WTC11 (cell line): ENCODE results near the gene SYK. TPM values are rescaled to one million over a fixed set of nuclear protein-coding genes. Genes with fewer than 3 reads are reported as not detected.

Experiments
- ATAC-seq: fragments of 200-7000 bp; cut with Tn5 transposase; 2 replicates; pipeline ENCODE4 v1.10.0; 2021; ENCODE audit warnings: mild to moderate bottlenecking, moderate library complexity
- CTCF ChIA-PET: fragments of 300-600 bp; sonication (Branson Sonifier 250); formaldehyde crosslinking; loops from one replicate; lab custom pipeline; 2021; ENCODE audit warnings: antibody characterized with exemption; lab: Charles Lee
- POLR2A ChIA-PET: fragments of 350-600 bp; sonication (Branson Sonifier 250); formaldehyde crosslinking; loops from one replicate; lab custom pipeline; 2021; ENCODE audit warnings: antibody characterized with exemption; lab: Charles Lee
- DNase-seq: peaks from one replicate; pipeline ENCODE4 v3.0.0; 2021; ENCODE audit warnings: low spot score
- H3K27ac Mint-ChIP-seq: 2 replicates; pipeline ENCODE4 v1.8.0; 2021; ENCODE audit warnings: mixed read lengths
- H3K27me3 Mint-ChIP-seq: 2 replicates; pipeline ENCODE4 v1.8.0; 2021; ENCODE audit warnings: low read depth, mild to moderate bottlenecking, moderate library complexity, mixed read lengths
- H3K36me3 Mint-ChIP-seq: 2 replicates; pipeline ENCODE4 v1.8.0; 2021; ENCODE audit warnings: mixed read lengths
- H3K4me1 Mint-ChIP-seq: 2 replicates; pipeline ENCODE4 v1.8.0; 2022; ENCODE audit warnings: mixed read lengths
- H3K4me3 Mint-ChIP-seq: 2 replicates; pipeline ENCODE4 v1.8.0; 2021; ENCODE audit warnings: mild to moderate bottlenecking, moderate library complexity, mixed read lengths
- H3K9me3 Mint-ChIP-seq: 2 replicates; pipeline ENCODE4 v1.8.0; 2021; ENCODE audit warnings: mixed read lengths
- EMX1 ChIP-seq: fragments of 250-450 bp; sonication (Bioruptor Pico); IDR thresholded peaks from 2 replicates; pipeline ENCODE4 v1.8.0; 2021; ENCODE audit warnings: mild to moderate bottlenecking
- HMGA2 ChIP-seq: fragments of 250-450 bp; sonication (Bioruptor Pico); IDR thresholded peaks from 2 replicates; pipeline ENCODE4 v1.4.0; 2021; ENCODE audit warnings: mild to moderate bottlenecking, moderate library complexity
- IRF2 ChIP-seq: sonication (generic); formaldehyde crosslinking; IDR thresholded peaks from 2 replicates; pipeline ENCODE4 v1.8.0; 2022; ENCODE audit warnings: low read depth, missing genetic modification reagents, borderline replicate concordance
- JAZF1 ChIP-seq: fragments of 250-450 bp; sonication (Bioruptor Pico); IDR thresholded peaks from 2 replicates; pipeline ENCODE4 v1.9.0; 2021; ENCODE audit warnings: moderate library complexity, mild to moderate bottlenecking, inconsistent platforms
- NFATC4 ChIP-seq: fragments of 250-450 bp; sonication (Bioruptor Pico); IDR thresholded peaks from 2 replicates; pipeline ENCODE4 v1.9.0; 2021; ENCODE audit warnings: mild to moderate bottlenecking
- NFYB ChIP-seq: sonication (generic); formaldehyde crosslinking; conservative IDR thresholded peaks from 2 replicates; pipeline ENCODE4 v1.8.0; 2022; ENCODE audit warnings: low read depth, missing genetic modification reagents
- NR3C1 ChIP-seq: sonication (generic); formaldehyde crosslinking; conservative IDR thresholded peaks from 2 replicates; pipeline ENCODE4 v1.8.1; 2023; ENCODE audit warnings: low read depth, mild to moderate bottlenecking, missing genetic modification reagents
- OVOL2 ChIP-seq: fragments of 250-450 bp; sonication (Bioruptor Pico); IDR thresholded peaks from 2 replicates; pipeline ENCODE4 v1.9.0; 2021; ENCODE audit warnings: mild to moderate bottlenecking, borderline replicate concordance
- RELA ChIP-seq: sonication (generic); formaldehyde crosslinking; IDR thresholded peaks from 2 replicates; pipeline ENCODE4 v1.8.1; 2022; ENCODE audit warnings: missing genetic modification reagents, mild to moderate bottlenecking, borderline replicate concordance
- SMAD4 ChIP-seq: sonication (generic); formaldehyde crosslinking; IDR thresholded peaks from 2 replicates; pipeline ENCODE4 v1.8.0; 2022; ENCODE audit warnings: mild to moderate bottlenecking, missing genetic modification reagents
- ZNF219 ChIP-seq: sonication (generic); formaldehyde crosslinking; IDR thresholded peaks from 2 replicates; pipeline ENCODE4 v1.8.0; 2023; ENCODE audit warnings: missing genetic modification reagents, mild to moderate bottlenecking, borderline replicate concordance
- ZNF396 ChIP-seq: fragments of 250-450 bp; sonication (Bioruptor Pico); IDR thresholded peaks from 2 replicates; pipeline ENCODE4 v1.8.0; 2021; ENCODE audit warnings: mild to moderate bottlenecking, moderate library complexity, borderline replicate concordance
- total RNA-seq: library from RNA; stranded (reverse); gene quantifications from 3 replicates; pipeline ENCODE4 v1.2.3, GENCODE V29; 2021
- TF ChIP-seq, protein P1 (sequence below): fragments of 250-450 bp; sonication (Bioruptor Pico); conservative IDR thresholded peaks from 2 replicates; pipeline ENCODE4 v1.9.0; 2021; ENCODE audit warnings: mild to moderate bottlenecking
- TF ChIP-seq, protein P2 (sequence below): fragments of 250-450 bp; sonication (Bioruptor Pico); IDR thresholded peaks from 2 replicates; pipeline ENCODE4 v2.1.2; 2022; ENCODE audit warnings: mild to moderate bottlenecking, moderate library complexity
- TF ChIP-seq, protein P3 (sequence below): sonication (generic); formaldehyde crosslinking; IDR thresholded peaks from 2 replicates; pipeline ENCODE4 v1.8.0; 2022; ENCODE audit warnings: mild to moderate bottlenecking, missing genetic modification reagents
- TF ChIP-seq, protein P4 (sequence below): sonication (generic); formaldehyde crosslinking; IDR thresholded peaks from 2 replicates; pipeline ENCODE4 v1.8.0; 2022; ENCODE audit warnings: mild to moderate bottlenecking, missing genetic modification reagents
- TF ChIP-seq, protein P5 (sequence below): sonication (generic); formaldehyde crosslinking; IDR thresholded peaks from 2 replicates; pipeline ENCODE4 v1.8.1; 2023; ENCODE audit warnings: mild to moderate bottlenecking, moderate library complexity, missing genetic modification reagents
- TF ChIP-seq, protein P6 (sequence below): sonication (generic); formaldehyde crosslinking; IDR thresholded peaks from 2 replicates; pipeline ENCODE4 v1.8.1; 2022; ENCODE audit warnings: low read depth, missing genetic modification reagents, borderline replicate concordance
- TF ChIP-seq, protein P7 (sequence below): sonication (generic); formaldehyde crosslinking; IDR thresholded peaks from 2 replicates; pipeline ENCODE4 v1.8.0; 2022; ENCODE audit warnings: mild to moderate bottlenecking, missing genetic modification reagents
- TF ChIP-seq, protein P8 (sequence below): sonication (generic); formaldehyde crosslinking; IDR thresholded peaks from 2 replicates; pipeline ENCODE4 v1.8.0; 2023; ENCODE audit warnings: missing genetic modification reagents, mild to moderate bottlenecking, borderline replicate concordance

Gene SYK
- total RNA-seq, 1 experiment from 2014 or later: 7.4 TPM

DNA sequence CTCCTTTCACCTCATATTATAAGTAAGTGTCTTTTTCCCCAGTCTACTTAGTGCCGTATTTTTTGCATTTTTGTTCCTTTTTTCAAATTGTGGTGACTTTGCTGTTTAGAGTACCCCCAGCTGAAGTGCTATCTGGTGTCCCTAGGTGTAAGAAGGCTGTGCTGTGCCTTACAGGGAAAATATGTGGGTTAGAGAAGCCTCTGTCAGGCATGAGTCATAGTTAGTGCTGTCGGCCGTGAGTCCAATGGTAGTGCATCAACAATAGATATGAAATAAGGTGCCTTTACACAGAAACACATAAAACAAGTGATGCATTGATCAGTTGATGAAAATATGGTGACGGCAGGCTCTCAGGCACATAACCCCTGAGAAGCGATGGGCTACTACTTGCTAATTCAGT is 20.1 kb downstream of the SYK start (continued):
- TF ChIP-seq, protein P1, sequence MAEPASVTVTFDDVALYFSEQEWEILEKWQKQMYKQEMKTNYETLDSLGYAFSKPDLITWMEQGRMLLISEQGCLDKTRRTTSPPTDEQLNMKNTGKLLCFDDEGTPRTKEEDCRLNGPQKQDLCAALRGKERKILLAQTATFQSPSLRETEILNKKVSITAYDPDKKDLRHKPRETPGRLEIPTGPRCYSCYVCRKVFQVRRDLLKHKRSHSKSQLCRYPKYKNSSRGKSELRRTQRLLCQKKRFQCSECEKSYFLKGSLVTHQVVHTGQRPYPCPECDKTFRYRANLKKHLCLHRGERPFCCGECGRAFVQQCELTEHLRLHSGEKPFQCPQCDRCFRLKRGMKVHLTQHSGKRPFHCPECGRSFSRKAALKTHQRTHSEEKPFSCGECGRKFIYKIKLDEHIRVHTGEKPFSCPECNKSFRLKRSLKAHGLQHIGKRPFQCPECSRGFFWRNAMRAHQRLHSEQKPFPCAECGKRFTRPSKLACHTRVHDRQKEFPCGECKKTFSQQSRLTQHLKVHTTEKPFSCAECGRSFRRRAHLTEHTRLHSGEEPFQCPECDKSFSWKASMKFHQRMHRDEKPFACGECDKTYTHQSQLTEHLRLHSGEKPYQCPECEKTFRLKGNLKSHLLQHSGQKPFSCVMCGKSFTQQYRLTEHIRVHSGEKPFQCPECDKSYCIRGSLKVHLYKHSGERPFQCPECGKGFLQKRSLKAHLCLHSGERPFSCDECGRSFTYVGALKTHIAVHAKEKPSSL: no peak
- TF ChIP-seq, protein P2, sequence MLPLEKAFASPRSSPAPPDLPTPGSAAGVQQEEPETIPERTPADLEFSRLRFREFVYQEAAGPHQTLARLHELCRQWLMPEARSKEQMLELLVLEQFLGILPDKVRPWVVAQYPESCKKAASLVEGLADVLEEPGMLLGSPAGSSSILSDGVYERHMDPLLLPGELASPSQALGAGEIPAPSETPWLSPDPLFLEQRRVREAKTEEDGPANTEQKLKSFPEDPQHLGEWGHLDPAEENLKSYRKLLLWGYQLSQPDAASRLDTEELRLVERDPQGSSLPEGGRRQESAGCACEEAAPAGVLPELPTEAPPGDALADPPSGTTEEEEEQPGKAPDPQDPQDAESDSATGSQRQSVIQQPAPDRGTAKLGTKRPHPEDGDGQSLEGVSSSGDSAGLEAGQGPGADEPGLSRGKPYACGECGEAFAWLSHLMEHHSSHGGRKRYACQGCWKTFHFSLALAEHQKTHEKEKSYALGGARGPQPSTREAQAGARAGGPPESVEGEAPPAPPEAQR (CRISPR knock-in tag): no peak
- TF ChIP-seq, protein P3, sequence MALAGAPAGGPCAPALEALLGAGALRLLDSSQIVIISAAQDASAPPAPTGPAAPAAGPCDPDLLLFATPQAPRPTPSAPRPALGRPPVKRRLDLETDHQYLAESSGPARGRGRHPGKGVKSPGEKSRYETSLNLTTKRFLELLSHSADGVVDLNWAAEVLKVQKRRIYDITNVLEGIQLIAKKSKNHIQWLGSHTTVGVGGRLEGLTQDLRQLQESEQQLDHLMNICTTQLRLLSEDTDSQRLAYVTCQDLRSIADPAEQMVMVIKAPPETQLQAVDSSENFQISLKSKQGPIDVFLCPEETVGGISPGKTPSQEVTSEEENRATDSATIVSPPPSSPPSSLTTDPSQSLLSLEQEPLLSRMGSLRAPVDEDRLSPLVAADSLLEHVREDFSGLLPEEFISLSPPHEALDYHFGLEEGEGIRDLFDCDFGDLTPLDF (CRISPR knock-in tag): no peak
- TF ChIP-seq RELA (no peak), OVOL2 (CRISPR knock-in tag) (no peak), NFYB (no peak), IRF2 (CRISPR knock-in tag) (no peak)

DNA sequence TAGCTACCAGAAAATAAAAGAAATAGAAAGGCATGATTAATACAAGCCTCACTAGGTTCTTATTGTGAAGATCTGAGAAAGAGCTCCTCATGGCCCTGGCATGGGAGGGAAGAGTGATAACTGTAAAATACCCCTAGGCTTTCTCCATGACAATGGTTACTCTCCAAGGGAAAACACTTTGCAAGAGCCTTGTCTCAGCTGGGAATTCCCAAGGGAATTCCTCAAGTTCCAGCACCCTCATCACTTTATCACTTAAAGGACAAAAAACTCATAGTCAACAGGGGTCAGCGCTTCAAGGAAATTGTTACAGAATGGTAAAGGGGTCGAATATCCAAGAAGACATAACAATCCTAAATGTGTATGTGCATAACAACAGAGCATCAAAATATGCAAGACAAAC is 21.2 kb downstream of the SYK start:
- H3K4me3 Mint-ChIP-seq: no peak overlapping the region
- peak overlapping the region; percentile 10; the same call in 1 of the 2 replicates for H3K27ac Mint-ChIP-seq
- POLR2A ChIA-PET: interaction anchor here (0.5 kb wide), 1 partner anchor 13 kb away, joined by 3 read pairs; no protein-coding TSS in a partner anchor
- DNase-seq (no peak), ATAC-seq (peak; percentile 39)
- peaks cover 59% of the 10 kb centered on the region for H3K9me3 Mint-ChIP-seq
- H3K27me3 Mint-ChIP-seq: 0 out of 2 replicates have a peak, but pooled peaks cover 4% of the 10 kb centered on the region
- TF ChIP-seq NR3C1 (CRISPR knock-in tag) (no peak), HMGA2 (CRISPR knock-in tag) (no peak), EMX1 (CRISPR knock-in tag) (no peak), ZNF219 (CRISPR knock-in tag) (no peak), ZNF396 (CRISPR knock-in tag) (no peak), SMAD4 (CRISPR knock-in tag) (no peak), JAZF1 (no peak), NFATC4 (CRISPR knock-in tag) (no peak)
- TF ChIP-seq, protein P4, sequence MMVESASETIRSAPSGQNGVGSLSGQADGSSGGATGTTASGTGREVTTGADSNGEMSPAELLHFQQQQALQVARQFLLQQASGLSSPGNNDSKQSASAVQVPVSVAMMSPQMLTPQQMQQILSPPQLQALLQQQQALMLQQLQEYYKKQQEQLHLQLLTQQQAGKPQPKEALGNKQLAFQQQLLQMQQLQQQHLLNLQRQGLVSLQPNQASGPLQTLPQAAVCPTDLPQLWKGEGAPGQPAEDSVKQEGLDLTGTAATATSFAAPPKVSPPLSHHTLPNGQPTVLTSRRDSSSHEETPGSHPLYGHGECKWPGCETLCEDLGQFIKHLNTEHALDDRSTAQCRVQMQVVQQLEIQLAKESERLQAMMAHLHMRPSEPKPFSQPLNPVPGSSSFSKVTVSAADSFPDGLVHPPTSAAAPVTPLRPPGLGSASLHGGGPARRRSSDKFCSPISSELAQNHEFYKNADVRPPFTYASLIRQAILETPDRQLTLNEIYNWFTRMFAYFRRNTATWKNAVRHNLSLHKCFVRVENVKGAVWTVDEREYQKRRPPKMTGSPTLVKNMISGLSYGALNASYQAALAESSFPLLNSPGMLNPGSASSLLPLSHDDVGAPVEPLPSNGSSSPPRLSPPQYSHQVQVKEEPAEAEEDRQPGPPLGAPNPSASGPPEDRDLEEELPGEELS: no peak
- TF ChIP-seq, protein P5, sequence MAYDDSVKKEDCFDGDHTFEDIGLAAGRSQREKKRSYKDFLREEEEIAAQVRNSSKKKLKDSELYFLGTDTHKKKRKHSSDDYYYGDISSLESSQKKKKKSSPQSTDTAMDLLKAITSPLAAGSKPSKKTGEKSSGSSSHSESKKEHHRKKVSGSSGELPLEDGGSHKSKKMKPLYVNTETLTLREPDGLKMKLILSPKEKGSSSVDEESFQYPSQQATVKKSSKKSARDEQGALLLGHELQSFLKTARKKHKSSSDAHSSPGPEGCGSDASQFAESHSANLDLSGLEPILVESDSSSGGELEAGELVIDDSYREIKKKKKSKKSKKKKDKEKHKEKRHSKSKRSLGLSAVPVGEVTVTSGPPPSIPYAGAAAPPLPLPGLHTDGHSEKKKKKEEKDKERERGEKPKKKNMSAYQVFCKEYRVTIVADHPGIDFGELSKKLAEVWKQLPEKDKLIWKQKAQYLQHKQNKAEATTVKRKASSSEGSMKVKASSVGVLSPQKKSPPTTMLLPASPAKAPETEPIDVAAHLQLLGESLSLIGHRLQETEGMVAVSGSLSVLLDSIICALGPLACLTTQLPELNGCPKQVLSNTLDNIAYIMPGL (CRISPR knock-in tag): no peak
- TF ChIP-seq, protein P6, sequence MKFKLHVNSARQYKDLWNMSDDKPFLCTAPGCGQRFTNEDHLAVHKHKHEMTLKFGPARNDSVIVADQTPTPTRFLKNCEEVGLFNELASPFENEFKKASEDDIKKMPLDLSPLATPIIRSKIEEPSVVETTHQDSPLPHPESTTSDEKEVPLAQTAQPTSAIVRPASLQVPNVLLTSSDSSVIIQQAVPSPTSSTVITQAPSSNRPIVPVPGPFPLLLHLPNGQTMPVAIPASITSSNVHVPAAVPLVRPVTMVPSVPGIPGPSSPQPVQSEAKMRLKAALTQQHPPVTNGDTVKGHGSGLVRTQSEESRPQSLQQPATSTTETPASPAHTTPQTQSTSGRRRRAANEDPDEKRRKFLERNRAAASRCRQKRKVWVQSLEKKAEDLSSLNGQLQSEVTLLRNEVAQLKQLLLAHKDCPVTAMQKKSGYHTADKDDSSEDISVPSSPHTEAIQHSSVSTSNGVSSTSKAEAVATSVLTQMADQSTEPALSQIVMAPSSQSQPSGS: no peak
- TF ChIP-seq, protein P7, sequence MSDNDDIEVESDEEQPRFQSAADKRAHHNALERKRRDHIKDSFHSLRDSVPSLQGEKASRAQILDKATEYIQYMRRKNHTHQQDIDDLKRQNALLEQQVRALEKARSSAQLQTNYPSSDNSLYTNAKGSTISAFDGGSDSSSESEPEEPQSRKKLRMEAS (CRISPR knock-in tag): no peak
- TF ChIP-seq, protein P8, sequence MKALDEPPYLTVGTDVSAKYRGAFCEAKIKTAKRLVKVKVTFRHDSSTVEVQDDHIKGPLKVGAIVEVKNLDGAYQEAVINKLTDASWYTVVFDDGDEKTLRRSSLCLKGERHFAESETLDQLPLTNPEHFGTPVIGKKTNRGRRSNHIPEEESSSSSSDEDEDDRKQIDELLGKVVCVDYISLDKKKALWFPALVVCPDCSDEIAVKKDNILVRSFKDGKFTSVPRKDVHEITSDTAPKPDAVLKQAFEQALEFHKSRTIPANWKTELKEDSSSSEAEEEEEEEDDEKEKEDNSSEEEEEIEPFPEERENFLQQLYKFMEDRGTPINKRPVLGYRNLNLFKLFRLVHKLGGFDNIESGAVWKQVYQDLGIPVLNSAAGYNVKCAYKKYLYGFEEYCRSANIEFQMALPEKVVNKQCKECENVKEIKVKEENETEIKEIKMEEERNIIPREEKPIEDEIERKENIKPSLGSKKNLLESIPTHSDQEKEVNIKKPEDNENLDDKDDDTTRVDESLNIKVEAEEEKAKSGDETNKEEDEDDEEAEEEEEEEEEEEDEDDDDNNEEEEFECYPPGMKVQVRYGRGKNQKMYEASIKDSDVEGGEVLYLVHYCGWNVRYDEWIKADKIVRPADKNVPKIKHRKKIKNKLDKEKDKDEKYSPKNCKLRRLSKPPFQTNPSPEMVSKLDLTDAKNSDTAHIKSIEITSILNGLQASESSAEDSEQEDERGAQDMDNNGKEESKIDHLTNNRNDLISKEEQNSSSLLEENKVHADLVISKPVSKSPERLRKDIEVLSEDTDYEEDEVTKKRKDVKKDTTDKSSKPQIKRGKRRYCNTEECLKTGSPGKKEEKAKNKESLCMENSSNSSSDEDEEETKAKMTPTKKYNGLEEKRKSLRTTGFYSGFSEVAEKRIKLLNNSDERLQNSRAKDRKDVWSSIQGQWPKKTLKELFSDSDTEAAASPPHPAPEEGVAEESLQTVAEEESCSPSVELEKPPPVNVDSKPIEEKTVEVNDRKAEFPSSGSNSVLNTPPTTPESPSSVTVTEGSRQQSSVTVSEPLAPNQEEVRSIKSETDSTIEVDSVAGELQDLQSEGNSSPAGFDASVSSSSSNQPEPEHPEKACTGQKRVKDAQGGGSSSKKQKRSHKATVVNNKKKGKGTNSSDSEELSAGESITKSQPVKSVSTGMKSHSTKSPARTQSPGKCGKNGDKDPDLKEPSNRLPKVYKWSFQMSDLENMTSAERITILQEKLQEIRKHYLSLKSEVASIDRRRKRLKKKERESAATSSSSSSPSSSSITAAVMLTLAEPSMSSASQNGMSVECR (CRISPR knock-in tag): no peak
- peaks cover 8% of the 10 kb centered on the region for H3K4me1 Mint-ChIP-seq
- peaks cover 31% of the 10 kb centered on the region for H3K36me3 Mint-ChIP-seq
- CTCF ChIA-PET: no interaction called here
